GM19035 (cell line): ENCODE measurements around the gene LAMA5.
"Not testable (repeated sequence)": the region's sequence is repeated elsewhere in the genome, so short reads cannot be mapped to it uniquely, and the experiment has no call there.

Experiments
- ATAC-seq: cut with Tn5 transposase; IDR thresholded peaks from one replicate; pipeline ENCODE4 v1.9.1; 2021; ENCODE audit not compliant: unreplicated experiment

LAMA5 gene

DNA sequence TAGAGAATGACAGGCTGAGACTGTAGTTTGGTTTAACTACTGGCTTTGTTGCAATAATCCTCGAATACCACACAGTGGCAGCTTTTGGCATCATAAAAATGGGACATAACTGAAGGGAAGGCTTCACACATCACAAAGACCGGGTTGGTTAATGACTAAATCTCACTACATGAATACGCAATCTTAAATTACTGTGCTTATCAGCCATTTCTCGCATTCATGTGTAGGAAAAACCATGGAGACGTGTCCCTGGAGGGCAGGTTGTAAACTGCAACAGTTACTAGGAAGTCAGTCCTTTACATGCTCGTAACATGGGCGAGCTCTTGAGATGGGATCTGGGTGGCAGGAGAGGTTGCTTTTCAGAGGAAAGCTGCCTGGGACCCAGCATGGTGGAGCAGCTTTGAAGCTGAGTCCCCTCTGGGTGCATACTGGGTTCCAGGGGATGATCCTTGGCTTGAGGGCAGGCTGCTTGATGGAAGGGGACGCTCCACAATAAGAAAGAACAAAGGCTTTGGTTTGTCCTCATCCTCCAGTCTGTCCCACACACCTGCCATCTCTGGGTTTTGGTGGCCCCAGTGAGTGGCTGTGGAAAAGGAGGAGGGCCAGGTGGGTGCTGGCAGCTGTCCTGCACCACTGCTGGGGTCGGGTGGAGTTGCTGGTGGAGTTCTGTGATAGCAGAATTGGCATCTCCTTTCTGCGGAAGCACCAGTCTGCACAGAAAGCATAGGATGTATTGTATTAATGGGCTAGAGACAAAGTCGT is 21.9 kb upstream of the LAMA5 start:
- no peak for ATAC-seq

GRCh38 chr20:62387933-62388635 is 21.0 kb upstream of the LAMA5 start:
- no peak for ATAC-seq

DNA sequence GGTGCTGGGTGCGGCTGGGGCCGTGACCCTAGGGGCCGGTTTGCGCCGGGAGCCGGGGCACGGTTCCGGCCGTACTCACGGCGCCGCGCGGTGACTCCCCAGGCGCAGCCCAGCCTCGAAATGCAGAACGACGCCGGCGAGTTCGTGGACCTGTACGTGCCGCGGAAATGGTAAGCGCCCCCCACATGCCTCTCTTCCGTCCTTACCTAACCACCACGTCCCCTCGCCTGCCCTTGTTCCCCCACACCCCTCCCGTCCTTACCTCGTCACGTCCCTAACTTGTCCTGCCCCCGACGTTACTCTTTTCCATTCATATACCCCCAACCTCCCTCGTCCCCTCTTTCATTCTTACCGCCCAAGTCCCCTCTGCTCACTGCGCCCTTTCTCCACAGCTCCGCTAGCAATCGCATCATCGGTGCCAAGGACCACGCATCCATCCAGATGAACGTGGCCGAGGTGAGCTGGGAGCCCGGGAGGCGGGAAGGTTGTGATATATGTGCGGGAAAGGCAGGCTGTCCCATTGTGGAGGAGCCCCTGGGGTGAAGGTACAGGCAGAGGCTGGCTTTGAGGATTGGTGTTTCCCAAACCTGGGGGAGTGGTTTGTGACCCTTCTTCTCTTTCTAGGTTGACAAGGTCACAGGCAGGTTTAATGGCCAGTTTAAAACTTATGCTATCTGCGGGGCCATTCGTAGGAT is 20.3 kb upstream of the LAMA5 start:
- no peak for ATAC-seq

GRCh38 chr20:62386383-62387218 is 19.5 kb upstream of the LAMA5 start, which contains the start of gene RPS21:
Gene RPS21, plus strand, starts transcription at chr20:62387103. Its CDS starts 236 bp downstream, at chr20:62387339.
- ATAC-seq = peak; percentile 80

- peak; percentile 52 for ATAC-seq
Measured at GRCh38 chr20:62382306-62383198, 15.4 kb upstream of the LAMA5 start.

DNA sequence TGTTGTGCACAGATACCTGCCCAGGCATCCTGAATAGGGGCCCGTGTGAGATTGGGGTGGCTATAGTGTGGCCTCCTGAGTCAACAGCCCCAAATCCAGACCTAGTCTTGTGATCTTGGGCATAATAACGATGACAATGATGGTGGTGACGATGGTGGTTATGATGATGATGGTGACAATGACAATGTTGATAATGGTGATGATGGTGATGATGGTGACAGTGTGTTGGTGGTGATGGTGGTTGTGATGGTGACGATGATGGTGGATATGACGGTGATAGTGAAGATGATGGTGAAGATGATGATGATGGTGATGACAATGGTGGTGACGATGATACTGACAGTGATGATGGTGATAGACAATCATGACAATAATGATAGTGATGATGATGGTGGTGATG is 14.7 kb upstream of the LAMA5 start:
- no peak for ATAC-seq

DNA sequence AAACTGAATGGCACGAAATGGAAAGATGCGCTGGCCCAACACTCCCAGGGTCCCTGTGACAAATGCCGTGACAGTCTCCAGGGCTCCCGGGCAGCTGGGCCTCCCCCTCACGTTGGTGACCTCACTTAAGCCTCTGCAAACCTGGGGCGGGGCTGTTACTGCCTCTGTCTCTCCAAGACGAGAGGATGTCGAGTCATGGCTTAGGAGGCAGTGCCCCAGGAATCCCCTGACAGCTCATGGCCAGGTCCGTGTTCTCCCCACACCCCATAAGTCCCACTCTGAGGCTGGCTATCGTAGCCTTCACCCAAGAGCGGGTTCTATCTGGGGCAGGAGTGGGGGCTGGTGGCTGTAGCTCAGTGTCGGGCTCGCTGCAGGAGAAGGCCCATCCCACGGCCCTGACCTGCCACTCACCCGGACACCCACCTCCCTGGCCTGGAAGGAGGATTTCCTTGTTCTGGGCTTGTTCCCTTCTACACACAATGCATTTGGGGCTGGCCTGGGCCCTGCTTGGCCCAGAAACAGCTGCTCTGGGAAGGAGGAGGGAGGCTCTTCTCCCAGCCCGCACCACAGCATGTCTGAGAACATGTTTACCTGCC is 14.2 kb upstream of the LAMA5 start:
- ATAC-seq = no peak

- no peak for ATAC-seq
Measured at GRCh38 chr20:62378215-62378614, 11.1 kb upstream of the LAMA5 start.

GRCh38 chr20:62377615-62378178 is 10.6 kb upstream of the LAMA5 start:
- no peak for ATAC-seq

DNA sequence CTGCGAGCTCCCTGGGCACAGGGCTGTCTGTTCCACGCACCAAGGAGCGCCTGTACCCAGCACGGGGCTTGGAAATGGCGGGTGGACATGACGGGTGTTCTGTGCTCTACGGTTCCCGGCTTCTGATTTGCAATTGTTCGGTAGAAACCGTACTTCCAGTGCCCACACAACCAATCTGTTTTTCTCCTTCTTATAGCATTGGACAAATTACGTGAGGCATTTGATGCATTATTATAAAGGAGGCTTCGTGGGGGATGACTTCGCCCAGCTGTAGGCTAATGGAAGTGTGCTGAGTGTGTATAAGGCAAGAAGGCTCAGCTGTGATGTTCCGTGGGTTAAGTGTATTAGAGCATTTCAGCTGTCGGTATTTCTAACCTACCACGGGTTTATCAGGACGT is 10.0 kb upstream of the LAMA5 start:
- ATAC-seq = no peak

- no peak for ATAC-seq
Measured at GRCh38 chr20:62376112-62377063, 9.3 kb upstream of the LAMA5 start.

- no peak for ATAC-seq
Measured at GRCh38 chr20:62374331-62375152, 7.4 kb upstream of the LAMA5 start.

GRCh38 chr20:62373631-62374179 is 6.6 kb upstream of the LAMA5 start:
- ATAC-seq = not testable (repeated sequence)

DNA sequence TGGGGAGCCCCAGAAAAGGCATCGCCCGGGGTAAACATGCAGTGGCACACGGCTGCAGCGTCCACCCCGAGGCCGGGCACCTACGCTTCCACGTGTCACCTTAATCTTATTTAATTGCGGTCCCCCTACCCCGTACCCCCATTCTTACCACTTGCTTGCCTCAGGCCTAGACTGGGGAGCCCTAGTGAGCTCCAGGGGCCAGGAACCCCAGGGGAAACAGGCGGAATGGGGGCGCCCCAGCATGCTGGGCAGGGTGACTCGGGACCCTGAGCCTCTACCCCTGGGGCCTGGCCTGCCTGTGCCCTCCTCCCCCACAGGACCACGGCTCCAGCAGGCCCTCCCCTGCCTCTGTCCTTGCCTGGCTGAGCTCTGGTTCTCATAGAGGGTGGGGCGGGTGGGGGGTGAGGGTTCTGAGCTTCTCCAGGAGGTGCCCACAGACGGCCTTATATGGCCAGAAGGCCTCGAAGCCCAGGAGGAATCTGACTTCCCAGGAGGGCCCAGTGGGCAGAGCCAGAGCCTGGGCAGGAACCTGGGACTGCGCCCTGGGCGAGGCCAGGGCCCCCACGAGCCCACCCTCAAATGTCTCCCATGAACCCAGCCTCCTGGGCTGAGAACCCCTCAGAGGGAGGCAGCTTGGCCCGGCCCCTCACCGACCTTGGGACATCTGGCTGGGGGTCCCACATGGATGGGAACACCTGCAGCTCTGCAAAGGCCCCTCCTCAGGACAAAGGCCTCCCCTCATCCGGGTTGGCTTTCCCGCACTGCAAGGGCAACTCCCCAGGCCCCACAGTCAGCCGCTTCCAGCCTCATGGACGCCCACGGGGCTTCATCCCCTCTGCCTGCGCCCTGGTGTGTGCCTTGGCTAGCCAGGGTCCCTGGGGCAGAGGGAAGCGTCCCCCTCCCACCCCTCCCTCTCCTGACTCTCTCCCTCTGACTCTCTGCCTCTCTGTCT is 5.2 kb upstream of the LAMA5 start:
- ATAC-seq = no peak

DNA sequence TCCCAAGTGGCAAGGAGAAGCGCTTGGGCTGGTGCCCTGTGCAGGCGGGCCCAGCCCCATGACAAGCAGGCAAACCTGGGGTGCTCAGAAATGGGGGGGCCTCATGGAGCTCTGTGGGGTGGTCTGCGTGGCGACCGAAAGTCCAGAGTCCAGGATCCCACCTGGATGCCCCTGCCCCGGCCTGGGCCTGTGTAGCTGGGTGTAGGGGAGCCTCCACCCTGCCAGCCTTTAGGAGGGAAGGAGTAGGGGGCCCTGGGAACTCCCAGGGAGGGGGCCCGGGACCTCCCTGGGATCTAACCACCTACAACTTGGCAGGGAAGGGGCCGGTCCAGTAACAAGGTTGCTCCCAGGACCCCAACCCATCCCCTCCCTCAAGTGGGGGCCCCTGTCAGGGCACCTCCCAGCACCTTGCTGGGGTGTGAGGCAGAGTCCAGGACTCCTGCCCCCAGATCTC is 4.5 kb upstream of the LAMA5 start:
- ATAC-seq = no peak
